HG02610 (cell line): Measurements from ENCODE around the gene PTPRO.

Experiments used
- ATAC-seq: cut with Tn5 transposase; IDR thresholded peaks from one replicate; pipeline ENCODE4 v1.9.1; 2021; ENCODE audit warnings: mild to moderate bottlenecking, moderate library complexity; ENCODE audit not compliant: unreplicated experiment

Gene PTPRO

DNA sequence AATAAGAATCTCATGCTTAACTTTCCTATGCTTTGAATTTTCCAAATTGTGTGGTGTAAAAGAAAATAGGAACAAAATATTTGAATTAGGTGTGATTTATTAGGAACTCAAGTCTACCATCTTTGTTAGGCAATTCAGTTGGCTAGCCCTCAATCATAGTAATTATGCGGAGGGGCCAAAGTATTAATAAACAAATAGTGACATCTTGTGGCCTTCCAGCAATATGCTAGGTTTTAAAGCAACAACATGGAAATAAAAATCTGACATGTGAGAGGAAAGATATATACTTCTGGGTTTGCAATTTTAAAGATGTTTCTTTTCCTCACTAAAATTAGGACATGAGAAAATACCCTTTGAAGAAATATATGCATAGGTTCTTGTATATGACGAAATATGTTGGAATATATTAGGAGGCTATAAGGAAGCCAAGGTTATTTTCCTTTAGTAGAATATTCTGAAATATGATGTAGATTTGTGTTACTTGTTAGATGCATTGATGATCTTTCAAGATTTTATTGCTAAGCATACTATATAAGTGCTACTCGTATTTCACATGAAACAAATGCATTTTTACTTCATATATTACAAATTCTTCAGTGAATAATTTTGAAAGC is 200.4 kb downstream of the PTPRO start:
- no peak for ATAC-seq

DNA sequence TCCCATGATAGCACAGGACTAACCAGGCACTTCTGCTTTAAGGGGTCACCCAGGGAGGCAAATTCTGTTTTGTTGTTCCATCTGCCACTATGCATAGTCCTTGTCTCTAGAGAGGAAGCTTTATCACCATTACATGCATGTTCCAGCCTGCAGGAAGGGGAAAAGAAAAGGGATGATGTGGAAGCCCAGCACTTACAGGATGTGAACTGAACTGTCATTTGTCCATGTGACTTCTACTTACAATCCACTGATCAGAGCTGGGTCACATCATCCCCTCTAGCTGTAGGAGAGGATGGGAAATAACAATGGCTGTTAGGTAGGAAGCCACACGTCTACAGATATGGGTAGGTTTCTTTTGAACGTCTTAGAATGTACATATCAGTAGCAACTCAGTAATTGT is 203.1 kb downstream of the PTPRO start:
- ATAC-seq: no peak

DNA sequence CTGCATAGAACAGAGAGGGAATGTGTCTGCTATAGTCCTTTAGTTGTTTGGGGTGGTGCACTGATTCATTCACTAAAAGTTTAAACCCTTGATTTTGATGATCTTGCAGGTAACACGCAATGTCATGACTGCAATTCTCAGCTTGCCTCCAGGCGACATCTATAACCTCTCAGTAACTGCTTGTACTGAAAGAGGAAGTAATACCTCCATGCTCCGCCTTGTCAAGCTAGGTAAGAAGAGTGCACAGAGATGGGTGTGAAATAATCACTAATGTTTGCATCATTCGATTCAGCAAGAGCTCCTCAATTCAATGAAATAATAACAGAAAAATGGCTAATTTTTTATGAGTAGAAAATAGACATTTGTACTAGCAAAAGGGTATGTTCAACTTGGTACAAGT is 203.7 kb downstream of the PTPRO start:
- ATAC-seq: peak; percentile 99

DNA sequence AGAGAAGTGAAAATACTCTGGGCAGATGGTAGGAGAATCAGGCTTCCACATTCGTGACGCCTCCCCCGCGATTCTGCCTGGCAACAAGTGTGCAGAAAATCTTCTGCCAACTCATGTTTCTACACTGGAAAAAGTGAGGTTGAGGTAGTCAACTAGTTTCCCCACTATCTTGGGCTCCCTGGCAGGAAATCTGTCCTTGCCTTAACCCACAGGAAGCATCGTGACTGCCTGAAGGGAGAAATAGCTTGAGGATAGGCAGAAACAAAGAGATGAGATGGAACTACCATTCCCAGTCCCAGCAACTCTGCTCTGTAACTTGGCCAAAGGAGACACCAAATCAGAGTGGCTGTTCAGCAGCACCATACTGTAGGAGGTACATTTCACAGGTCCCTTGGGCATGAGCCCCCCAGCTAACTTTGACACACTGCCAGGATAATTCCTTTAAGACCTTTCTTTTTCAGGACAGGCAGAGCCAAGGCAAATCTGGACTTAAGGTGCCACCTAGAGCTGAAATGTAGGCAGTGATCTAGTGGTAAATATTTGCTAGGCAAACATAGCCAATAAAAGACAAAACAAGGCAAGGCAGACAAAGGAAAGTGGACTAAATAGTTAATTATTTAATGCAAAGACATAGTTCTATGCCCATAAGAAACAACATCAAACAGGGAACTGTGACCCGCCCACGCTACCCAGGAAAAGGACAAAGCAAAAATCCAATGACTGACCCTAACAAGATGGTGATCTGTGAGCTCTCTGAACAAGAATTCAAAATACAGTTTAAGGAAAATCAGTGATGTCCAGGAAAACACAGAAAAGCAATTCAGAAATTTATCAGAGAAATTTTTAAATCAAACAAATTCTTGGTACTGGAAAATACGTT is 205.1 kb downstream of the PTPRO start:
- ATAC-seq: no peak

DNA sequence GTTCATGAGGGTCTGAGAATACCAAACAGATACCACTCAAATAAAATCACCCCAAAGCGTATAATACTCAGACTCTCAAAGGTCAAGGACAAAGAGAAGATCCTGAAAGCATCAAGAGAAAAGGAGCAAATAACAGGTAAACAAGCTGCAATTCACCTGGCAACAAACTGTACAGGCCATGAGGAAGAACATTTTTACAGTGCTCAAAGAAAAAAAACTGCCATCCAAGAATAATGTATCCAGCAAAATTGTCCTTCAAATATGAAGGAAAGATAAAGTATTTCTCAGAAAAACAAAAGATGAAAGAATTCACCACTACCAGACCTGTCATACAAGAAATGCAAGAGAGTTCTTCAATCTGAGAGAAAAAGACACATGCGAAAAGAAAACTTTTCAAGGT is 206.4 kb downstream of the PTPRO start:
- no peak for ATAC-seq

DNA sequence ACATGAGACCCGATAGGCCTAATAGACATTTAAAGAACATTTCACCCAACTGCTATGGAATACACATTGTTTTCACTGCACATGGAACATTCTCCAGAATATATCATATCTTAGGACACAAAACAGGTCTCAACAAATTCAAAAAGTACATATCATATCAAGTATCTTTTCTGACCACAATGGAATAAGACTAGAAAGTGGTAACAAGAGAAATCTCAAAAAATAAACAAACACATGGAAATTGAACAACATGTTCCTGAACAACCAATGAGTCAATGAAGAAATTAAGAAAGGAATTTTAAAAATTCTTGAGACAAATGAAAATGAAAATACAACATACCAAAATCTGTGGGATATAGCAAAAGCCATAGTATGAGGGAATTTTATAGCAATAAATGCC is 208.1 kb downstream of the PTPRO start:
- no peak for ATAC-seq

DNA sequence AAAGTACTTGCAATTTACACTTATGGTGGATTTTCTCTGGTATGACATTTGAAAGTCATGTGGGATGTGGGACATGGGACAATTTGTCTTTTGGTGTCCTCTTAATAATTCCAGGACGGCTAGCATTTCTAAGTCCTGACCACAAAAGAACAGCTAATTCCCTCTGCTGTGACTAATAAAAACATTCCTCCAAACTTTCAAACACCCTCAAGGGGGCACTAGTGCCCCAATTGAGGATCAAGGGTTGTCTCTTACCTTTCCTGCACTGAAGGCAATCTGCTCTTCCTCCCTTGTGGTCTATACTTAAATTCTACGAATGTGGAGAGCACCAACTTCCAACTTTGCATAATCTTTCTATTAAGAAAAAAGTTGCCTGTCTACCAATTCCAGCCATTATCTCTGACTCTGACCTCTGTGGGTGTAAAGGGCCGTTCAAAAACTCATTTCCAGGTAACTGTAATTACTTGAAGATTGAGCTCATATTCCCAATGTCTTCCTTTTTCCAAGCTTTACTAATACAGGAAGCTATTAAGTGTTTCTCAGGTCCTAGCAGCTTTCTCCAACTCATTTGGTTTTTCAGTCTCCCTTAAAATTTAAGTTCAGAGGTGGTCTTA is 210.2 kb downstream of the PTPRO start:
- ATAC-seq: peak; percentile 76

DNA sequence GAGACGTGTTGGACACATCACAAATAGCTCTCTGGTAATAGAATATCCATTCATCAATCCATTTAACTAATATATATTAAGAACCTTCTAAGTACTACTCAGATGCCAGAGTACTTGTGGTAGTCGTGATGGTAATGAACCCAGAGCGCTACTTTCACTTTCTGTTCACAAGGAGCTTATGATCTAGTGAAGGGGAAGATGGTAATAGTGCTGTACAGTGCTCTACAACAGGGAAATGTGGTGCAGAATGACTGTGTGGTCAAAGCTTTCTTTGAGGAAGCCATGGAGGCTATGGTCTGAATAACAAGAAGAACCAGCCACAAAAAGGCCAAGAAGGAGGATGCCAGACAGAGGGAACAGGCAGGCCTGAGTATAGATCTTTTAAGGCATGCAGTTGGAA is 212.0 kb downstream of the PTPRO start:
- peak; percentile 95 for ATAC-seq

DNA sequence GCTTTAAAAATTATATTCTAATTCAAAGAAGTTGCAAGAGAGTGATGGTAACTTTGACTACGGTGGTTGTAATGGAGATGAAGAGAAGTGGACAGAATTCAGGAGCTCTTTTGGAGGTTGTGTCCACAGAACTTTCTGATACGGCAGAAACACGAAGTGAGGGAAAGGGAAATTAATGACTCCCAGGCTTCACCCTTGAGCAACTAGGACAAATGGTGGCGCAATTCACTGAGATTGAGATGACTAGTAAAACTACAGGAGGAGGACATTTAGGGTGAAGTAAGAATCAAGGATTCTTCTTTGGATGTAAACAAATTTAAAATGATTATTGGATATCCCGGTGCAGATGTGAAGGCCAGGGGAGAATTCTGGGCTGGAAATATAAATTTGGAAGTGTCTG is 212.6 kb downstream of the PTPRO start:
- ATAC-seq: no peak

DNA sequence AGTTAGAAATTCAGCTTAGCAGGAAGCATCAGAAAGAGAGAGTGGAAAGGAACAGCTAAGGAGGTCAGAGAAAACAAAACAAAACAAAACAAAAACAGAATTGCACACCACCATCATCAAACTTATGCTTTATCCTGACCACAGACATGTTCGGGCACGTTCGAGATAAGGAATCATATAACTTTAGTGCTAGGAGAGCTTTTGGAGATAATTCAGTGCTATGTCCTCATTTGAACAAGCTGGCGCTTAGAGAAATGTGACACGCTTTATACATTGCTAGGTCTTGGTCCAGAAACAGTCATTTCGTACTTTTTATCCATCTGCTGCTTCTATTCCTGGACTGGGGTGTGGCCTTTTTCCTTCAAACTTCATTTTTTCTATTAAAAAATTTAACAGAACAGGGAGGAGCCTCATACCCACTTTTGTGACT is 213.1 kb downstream of the PTPRO start:
- no peak for ATAC-seq

DNA sequence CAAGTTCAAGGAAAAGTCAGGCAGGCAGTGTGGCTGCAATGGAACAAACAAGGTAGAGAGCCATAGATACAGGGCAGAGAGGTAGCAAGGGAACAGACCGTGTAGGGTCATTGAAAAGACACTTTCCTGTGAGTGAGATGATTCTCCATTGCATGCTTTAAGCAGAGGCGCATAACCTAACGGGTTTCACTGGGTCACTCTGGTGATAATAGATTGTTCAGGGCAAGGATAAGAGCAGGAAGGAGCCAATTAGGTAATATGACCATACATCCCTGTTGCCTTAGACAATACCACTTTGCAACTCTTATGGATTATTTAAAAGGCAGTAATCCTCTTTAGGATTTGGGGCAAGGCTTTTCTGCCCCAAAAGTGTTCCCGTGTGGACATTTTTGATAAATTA is 214.1 kb downstream of the PTPRO start:
- no peak for ATAC-seq

DNA sequence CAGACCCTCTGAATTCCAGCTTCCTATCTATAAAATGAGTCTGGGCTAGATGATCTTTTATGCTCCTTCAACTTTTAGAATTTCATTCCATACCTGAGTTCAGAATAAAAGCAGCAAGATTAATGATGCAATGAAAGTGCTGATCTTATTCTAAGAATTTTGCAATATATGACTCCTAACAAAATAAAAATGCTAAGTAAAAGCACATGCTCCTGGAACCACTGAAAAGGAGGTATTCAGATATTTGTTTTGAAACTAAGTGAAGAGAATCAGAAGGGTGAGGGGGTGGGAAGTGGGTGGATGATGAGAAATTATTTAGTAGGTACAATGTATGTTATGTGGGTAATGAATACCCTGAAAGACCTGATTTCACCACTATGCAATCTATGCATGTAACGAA is 216.6 kb downstream of the PTPRO start:
- ATAC-seq: no peak

DNA sequence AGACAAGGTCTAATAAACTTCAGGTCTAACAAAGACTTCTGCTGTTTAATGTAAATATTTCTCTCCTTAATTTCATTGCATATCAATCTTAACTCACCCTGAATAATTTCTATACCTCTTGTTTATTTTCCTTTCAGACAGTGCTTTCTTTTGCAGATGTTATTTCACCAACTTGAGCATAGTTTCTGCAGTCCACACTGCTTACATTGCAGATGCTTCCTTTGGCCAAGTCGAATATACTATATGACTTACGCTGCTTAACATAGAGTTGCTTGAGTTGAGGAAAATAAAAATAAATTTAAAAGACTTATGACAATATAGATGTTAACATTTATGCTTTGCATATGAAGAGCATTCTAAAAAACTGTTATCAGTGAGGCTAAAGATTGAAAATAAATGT is 217.7 kb downstream of the PTPRO start:
- ATAC-seq: no peak

DNA sequence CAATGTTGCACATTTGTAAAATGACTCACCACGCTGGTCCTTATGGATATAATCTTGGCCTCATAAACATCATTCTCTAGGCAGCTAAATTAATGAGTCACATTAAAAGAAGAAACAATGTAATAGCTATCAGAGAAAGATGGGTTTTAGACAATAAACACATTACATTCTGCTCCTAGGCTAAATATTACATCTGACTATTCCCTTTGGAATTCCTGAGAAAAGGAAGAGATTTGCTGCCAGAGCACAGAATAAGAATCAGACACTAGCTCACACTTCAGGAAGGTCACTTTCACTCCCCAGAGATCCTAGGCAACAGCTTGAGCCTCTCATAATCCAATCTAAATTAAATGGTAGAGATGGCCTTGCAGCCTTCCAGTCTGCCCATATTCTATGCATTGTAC is 218.2 kb downstream of the PTPRO start:
- ATAC-seq: no peak

DNA sequence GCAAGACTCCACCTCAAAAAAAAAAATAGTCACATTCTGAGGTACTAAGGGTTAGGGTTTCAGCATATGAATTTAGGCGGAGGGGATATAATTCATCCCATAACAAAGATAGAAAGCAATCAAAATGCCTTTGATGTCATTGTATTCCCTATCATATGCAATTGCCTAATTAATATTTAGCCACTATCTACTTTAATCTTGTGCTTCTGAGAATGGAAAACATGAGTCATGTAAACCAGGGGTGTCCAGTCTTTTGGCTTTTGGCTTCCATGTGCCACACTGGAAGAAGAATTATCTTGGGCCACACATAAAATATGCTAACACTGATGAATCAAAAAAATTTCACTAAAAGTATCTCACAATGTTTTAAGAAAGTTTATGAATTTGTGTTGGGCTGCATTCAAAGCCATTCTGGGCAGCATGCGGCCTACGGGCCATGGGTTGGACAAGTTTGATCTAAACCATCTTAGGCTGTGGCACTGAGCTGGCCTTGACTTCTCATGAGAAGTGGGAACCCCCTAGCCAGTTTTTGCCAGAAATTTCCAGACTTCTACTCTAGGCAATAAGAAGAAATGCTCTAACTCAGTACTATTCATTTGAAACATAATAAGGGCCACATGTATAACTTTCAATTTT is 219.8 kb downstream of the PTPRO start:
- no peak for ATAC-seq

DNA sequence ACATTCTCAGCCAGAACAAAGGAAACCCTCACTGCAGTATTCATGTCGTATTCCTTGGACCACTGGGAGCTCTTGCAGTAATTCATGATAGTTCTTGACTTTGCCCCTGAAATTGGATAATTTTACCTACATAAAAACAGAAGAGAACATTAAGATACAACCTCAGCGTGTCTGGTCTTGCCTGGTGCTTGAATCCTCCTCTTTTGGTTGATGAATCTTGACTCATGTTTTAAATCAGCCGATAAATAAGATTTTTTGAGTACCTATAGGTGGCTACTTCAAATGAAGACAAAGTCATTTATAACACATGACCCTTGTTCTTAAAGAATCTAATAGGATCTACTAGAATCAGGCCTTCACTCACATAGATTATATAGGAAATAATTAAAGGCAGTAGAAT is 221.0 kb downstream of the PTPRO start:
- no peak for ATAC-seq

DNA sequence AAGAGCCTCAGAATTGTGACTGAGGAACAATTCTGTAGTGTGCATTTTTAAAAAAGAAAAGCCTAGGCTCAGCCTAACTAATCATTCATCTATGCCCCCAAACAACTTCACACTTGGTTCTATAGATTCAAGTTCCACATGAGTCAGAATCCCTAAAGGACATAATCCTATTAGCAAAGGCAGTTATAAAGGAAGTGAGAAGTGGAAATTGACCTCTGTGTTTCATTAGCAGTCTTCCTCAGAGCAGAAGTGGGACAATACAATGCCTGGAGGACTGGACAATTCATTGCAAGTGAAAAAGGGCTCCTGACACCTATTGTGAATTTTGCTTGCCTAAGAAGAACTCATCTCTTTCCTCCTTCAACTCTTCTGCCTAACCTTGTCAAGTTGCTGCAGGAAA is 222.3 kb downstream of the PTPRO start:
- no peak for ATAC-seq

DNA sequence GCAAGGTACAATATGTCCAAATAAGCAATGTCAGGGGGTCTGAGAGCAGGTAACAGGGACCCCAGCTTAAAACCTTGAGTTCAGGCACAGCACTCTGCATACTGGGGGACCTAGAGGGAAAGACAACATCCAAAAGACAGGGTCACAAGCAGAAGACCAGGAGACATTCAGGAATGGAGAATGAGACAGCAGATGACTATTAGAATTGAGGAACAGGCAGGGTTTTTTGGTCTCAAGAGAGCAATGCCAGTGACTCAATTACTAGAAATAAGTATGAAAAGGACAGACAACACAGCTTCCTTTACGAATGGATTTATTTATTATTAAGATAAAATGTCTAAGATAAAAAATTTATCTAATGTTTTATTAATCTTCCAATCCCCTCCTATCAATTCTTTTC is 223.0 kb downstream of the PTPRO start:
- ATAC-seq: no peak

DNA sequence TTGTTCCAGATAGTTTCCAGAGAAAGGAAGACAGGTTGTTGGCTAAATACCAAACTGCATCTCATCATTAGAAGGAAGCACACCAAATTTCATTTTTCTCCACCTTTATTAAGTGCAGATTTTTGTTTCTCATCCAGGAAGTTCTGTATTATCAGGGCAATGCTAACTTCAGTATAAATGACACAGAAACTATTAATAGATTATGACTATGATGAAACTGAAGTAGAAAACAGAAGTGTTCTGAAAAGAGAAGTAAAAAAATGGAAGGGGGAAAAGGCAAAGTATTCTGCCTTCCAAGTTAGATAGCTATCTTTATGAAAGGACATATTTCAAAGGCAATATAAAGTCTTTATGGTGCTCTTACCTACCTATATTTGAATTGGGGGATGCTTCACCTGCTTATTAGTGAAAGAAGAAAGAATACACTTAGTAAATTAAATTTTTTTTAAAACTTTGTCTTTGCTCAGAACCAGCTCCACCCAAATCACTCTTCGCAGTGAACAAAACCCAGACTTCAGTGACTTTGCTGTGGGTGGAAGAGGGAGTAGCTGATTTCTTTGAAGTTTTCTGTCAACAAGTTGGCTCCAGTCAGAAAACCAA is 223.9 kb downstream of the PTPRO start:
- ATAC-seq: peak; percentile 74

DNA sequence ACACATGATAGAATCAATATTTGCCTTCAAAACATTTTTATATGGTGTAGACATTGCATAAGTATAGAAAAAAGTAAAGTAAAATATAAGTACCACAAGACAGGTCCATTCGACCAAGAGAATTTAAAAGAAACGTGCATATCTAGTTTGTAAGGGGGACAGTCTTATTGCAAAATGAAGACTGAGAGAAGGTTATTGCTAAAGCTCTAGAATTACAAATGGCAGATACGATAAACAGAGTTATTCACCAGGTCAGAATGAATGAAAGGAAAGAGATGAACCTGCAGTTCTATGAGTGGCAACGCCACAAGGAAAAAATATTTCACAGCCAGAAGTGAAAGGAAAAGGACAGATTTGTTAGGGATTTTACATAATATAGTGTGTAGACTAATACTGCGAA is 224.8 kb downstream of the PTPRO start:
- ATAC-seq: no peak

DNA sequence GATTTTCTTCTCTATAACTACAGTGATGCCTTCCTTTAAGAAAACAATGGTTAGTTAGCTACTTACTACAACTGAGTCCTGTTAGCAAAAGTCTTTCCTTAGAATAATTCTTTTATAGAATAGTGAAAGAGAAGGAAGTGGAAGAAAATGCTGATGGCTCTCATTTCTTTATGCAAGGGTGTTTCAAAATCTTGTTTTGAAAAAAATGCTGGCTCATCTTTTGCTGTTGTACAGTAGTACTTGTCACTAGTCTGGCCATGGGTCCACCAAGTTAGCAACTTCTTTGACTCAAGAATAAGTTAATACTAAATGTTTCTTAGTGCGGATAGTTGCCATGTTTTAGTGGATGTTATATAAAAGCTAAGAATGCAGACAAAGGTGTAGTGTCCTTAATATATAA is 225.4 kb downstream of the PTPRO start:
- no peak for ATAC-seq
